ENCODE measurements around the gene ATXN7.
A peak's percentile ranks its signal among the peaks of the same experiment; 100 is the strongest.

Gene ATXN7

DNA sequence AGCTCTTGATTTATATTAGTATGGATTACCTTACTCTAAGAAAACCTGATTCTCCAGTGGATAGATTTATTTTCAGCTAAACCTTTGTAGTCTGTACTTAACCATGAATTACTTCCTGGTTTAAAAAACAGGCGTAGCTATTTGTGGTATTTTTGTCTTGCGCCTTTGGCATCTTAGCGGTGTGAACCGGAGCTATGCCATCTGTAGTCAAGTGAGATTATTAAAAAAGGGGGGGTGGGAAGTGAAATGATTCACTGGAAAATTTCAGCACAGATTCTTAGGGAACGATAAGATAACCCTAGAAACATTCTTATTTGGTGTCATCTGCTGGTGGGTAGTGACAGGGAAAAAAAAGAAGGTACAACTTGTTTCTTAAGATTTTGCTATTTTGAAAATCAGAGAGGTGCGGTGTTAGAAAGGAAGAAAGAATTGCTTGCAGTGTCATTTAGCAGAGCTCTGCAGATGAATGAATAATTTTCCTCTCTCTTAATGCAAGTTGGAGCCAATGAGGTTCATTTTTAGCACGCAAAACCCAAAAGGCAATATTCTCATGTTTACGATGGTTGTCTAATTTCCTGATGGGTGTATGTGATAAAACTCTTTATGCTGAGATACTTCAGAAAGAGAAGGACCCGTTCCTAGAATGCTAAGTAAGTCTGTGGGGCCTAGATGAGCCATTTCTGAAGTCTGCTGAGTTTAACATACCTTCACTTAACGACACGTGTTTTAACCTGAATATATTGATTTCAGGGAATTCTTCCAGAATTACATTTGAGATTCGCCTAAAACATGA, 115.6 kb downstream of the ATXN7 start:
- H3K9ac ChIP-seq: no peak overlapping the region
- no peak overlapping the region for H3K27ac ChIP-seq
- no peak overlapping the region for H3K4me3 ChIP-seq
- TF ChIP-seq Cebpa-rat (IDR thresholded peaks at IDR 0.05): no peak
- H3K4me1 ChIP-seq: peaks cover 23% of the 10 kb centered on the region
- no peaks in the 10 kb centered on the region for H3K9me3 ChIP-seq
- H3K4me2 ChIP-seq: peak overlapping the region; percentile 53
- H3K27me3 ChIP-seq: no peaks in the 10 kb centered on the region
- peaks cover 57% of the 10 kb centered on the region for H3K36me3 ChIP-seq
- peaks cover 66% of the 10 kb centered on the region for H4K20me1 ChIP-seq

DNA sequence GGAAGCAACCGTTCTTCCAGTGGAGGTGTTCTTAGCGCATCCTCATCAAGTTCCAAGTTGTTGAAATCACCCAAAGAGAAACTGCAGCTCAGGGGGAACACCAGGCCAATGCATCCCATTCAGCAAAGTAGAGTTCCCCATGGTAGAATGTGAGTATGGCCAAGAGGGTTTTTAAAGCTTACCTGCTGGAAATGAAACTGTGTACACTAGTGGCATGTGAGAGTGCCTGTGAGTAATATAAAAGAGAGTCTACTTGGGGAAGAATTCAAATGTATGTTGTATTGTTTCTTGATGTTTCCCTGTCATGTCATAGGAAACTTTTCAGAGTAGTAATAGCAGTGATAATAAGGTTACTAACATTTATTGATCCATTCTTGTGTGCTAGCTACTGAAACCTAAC, 116.4 kb downstream of the ATXN7 start:
- Histone ChIP-seq H3K9ac (no peak overlapping the region), H3K4me3 (no peak overlapping the region), H3K27me3 (no peaks in the 10 kb centered on the region), H4K20me1 (peaks cover 62% of the 10 kb centered on the region), H3K27ac (no peak overlapping the region), H3K4me2 (no peak overlapping the region), H3K36me3 (peaks cover 58% of the 10 kb centered on the region), H3K4me1 (peaks cover 23% of the 10 kb centered on the region), H3K9me3 (no peaks in the 10 kb centered on the region)
- no peak for TF ChIP-seq Cebpa-rat (IDR thresholded peaks at IDR 0.05)

DNA sequence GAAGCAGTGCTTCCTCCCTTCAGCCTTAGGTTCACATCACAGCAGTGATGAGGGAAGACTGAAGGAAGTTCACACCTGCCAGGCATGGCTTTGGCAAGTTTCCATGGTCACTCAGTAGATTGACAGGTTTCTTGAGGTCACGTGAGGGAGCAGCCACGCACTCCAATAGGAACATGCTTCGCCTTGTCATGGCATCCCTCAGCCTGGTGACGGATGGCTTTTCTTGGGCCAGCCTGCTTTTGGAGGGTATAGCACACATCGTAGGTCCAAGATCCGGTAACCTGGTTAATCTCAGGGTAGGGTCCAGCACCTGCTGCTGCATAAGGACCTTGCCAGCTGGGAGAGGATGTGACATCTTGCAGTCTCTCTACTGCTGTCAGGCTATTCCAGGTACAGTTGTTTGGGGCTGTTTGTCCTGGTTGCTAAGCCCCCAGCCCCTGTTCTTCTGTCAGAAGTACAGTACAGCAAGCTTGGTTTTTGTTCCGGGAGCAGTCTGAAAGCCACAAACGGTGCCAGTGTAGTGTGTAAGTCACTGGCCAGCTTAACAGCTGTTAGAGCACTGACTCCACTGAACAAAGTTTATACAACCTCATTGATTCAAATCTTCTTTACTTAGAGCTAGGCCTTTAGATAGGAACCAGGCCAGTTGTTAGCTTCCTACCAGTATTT, 117.3 kb downstream of the ATXN7 start:
- TF ChIP-seq Cebpa-rat (IDR thresholded peaks at IDR 0.05): no peak
- no peak overlapping the region for H3K27ac ChIP-seq
- H3K4me3 ChIP-seq: no peak overlapping the region
- H3K27me3 ChIP-seq: no peaks in the 10 kb centered on the region
- peaks cover 67% of the 10 kb centered on the region for H3K36me3 ChIP-seq
- no peak overlapping the region for H3K9ac ChIP-seq
- peaks cover 23% of the 10 kb centered on the region for H3K4me1 ChIP-seq
- H4K20me1 ChIP-seq: peaks cover 62% of the 10 kb centered on the region
- no peaks in the 10 kb centered on the region for H3K9me3 ChIP-seq
- H3K4me2 ChIP-seq: no peak overlapping the region

DNA sequence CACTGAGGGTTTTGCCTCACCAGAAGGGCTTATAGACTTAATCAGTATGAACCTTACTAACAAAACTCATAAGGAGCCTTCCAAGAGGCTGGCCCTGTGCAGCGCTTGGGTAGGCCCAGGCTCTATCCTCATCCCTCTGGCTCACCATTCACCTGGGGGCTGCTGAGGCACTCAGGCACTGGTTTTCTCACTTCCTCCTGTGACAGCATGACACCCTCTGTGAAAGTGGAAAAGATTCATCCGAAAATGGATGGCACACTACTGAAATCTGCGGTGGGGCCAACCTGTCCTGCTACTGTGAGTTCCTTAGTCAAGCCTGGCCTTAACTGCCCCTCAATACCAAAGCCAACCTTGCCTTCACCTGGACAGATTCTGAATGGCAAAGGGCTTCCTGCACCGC, 118.3 kb downstream of the ATXN7 start:
- H4K20me1 ChIP-seq: peaks cover 52% of the 10 kb centered on the region
- H3K36me3 ChIP-seq: peaks cover 77% of the 10 kb centered on the region
- no peak overlapping the region for H3K4me2 ChIP-seq

DNA sequence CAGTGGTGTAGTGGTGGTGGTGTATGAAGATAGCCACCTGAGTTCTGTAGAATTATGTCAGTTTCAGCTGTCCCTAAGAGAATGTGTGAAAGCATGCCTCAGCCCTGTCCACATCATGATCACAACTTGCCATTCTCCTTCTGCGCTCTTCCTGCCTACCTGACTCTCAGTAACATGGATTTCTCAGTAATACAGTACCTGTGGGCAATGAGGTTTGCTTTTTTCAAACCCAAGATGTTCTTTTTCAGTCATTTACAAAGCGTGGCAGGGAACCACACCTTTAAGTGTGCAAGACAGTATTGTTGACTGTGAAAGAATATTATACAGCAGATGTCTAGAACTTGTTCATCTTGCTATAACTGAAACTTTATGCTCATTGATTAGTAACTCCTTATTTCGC, 120.7 kb downstream of the ATXN7 start:
- TF ChIP-seq Cebpa-rat (IDR thresholded peaks at IDR 0.05): no peak

More for the DNA sequence above, 118.3 kb downstream of the ATXN7 start:
- no peaks in the 10 kb centered on the region for H3K9me3 ChIP-seq
- H3K27ac ChIP-seq: no peak overlapping the region
- peaks cover 23% of the 10 kb centered on the region for H3K4me1 ChIP-seq
- TF ChIP-seq Cebpa-rat (IDR thresholded peaks at IDR 0.05): no peak
- no peak overlapping the region for H3K4me3 ChIP-seq
- H3K27me3 ChIP-seq: no peaks in the 10 kb centered on the region
- H3K9ac ChIP-seq: no peak overlapping the region

DNA sequence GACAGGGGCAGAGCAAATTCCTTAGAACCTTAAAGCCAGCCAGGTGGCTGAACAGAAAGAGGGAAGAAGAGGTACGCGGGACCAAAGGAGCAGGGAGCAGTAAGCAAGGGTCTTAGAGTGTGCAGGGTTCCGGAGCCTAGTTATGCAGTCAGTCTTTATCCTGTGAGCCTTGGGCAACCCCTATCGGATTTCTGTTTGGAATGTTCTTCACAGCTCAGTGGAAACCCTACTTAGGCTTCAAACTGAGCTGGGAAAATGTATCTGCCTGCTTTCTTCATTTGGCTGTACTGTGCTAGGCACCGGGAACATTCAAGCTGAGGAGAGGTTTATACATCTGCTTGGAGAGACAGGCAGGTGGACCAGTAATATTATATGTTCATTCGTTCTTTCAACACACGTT, 122.5 kb downstream of the ATXN7 start:
- TF ChIP-seq Cebpa-rat (IDR thresholded peaks at IDR 0.05): no peak
- no peaks in the 10 kb centered on the region for H3K4me1 ChIP-seq
- H3K36me3 ChIP-seq: peaks cover 100% of the 10 kb centered on the region
- H3K4me2 ChIP-seq: no peak overlapping the region
- H3K4me3 ChIP-seq: no peak overlapping the region
- H3K9me3 ChIP-seq: no peaks in the 10 kb centered on the region
- H4K20me1 ChIP-seq: peaks cover 39% of the 10 kb centered on the region; the same call in 1 of the 2 replicates
- H3K27me3 ChIP-seq: no peaks in the 10 kb centered on the region
- H3K27ac ChIP-seq: no peak overlapping the region
- H3K9ac ChIP-seq: no peak overlapping the region

More for the DNA sequence above, 120.7 kb downstream of the ATXN7 start:
- H3K4me3 ChIP-seq: no peak overlapping the region
- no peak overlapping the region for H3K27ac ChIP-seq
- no peaks in the 10 kb centered on the region for H3K9me3 ChIP-seq
- no peaks in the 10 kb centered on the region for H3K27me3 ChIP-seq
- peaks cover 2% of the 10 kb centered on the region for H3K4me1 ChIP-seq
- H3K9ac ChIP-seq: no peak overlapping the region
- H3K36me3 ChIP-seq: peaks cover 100% of the 10 kb centered on the region
- no peak overlapping the region for H3K4me2 ChIP-seq
- H4K20me1 ChIP-seq: peaks cover 42% of the 10 kb centered on the region

DNA sequence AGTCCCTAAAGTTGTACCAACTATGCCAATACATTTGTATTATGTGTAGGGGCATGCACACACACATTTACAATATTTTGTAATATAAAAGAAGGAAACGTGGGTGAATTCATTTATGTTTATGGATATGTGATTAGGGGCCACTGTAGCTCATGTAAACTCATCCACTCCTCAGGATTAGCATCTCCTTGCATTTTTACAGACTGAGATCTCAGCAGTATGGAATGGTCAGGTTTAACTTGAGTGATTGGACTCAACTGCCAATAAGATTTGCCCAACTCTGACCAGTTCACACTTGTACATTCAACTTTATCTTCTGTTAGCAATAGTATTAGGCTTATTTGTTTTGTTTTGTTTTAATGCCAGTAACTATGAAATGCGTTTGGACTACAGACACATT, 123.2 kb downstream of the ATXN7 start:
- H3K4me3 ChIP-seq: no peak overlapping the region
- H4K20me1 ChIP-seq: peaks cover 38% of the 10 kb centered on the region; the same call in 1 of the 2 replicates
- TF ChIP-seq Cebpa-rat (IDR thresholded peaks at IDR 0.05): no peak
- H3K4me2 ChIP-seq: no peak overlapping the region
- no peak overlapping the region for H3K9ac ChIP-seq
- no peaks in the 10 kb centered on the region for H3K4me1 ChIP-seq
- H3K27me3 ChIP-seq: no peaks in the 10 kb centered on the region
- H3K36me3 ChIP-seq: peaks cover 100% of the 10 kb centered on the region
- no peak overlapping the region for H3K27ac ChIP-seq
- no peaks in the 10 kb centered on the region for H3K9me3 ChIP-seq

DNA sequence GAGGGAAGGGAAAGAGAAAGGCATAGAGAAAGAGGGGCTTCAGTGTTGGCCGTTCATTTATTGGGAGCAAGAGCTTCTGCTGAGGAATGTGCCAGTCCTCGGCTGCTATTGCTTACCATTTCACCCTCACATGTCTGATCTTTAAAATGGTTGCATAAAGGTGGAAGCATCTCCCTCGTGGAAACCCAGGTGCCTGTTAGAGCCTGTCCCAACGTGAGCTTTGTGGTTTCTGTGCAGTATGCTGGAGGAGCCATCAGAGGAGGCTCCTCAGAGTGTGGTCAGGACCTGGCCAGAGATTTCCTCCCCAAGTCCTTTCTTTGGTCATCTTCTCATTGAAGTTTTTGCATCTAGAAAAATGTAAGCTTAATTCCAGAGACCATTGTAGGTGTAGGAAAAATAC, 125.3 kb downstream of the ATXN7 start:
- Histone ChIP-seq H3K36me3 (peaks cover 100% of the 10 kb centered on the region), H3K9ac (no peak overlapping the region), H3K4me3 (no peak overlapping the region), H3K27me3 (no peaks in the 10 kb centered on the region), H4K20me1 (peaks cover 48% of the 10 kb centered on the region; the same call in 1 of the 2 replicates), H3K9me3 (no peaks in the 10 kb centered on the region), H3K4me1 (no peaks in the 10 kb centered on the region), H3K4me2 (no peak overlapping the region), H3K27ac (no peak overlapping the region)
- TF ChIP-seq Cebpa-rat (IDR thresholded peaks at IDR 0.05): no peak

DNA sequence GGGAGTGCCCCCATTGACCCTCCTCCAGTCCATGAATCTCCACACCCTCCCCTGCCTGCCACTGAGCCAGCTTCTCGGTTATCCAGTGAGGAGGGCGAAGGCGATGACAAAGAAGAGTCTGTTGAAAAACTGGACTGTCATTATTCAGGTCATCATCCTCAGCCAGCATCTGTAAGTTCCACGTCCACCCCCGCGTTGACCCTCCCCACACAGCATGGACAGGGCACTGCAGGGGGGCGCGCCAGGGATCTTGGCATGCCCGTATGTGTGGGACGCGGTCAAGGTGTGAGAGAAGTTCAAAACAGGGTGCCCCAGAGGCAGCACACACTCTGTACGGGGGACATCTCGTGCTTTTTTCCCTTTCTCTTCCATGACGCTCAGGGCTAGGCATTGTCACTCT, 126.5 kb downstream of the ATXN7 start:
- Histone ChIP-seq H3K4me3 (no peak overlapping the region), H3K9me3 (no peaks in the 10 kb centered on the region), H3K27me3 (no peaks in the 10 kb centered on the region), H3K9ac (no peak overlapping the region), H3K4me2 (no peak overlapping the region), H4K20me1 (peaks cover 46% of the 10 kb centered on the region; the same call in 1 of the 2 replicates), H3K4me1 (no peaks in the 10 kb centered on the region), H3K36me3 (peaks cover 100% of the 10 kb centered on the region), H3K27ac (no peak overlapping the region)
- no peak for TF ChIP-seq Cebpa-rat (IDR thresholded peaks at IDR 0.05)

DNA sequence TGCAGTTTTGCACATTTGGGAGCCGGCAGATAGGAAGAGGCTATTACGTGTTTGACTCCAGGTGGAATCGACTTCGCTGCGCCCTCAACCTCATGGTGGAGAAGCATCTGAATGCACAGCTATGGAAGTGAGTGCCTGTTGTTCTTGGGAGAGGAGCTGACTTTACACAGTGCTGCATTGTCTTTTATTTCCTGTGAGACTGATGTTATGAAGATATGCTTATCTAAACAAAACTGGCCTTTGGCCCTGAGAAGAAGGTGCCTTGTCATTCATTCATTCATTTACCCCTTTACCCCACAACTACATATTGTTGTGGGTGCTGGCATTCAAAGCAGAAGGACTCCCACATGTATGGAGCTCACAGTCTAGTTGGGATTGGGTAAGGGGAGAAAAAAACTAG, 127.1 kb downstream of the ATXN7 start:
- Histone ChIP-seq H3K4me3 (no peak overlapping the region), H3K9me3 (no peaks in the 10 kb centered on the region), H3K9ac (no peak overlapping the region), H3K4me2 (no peak overlapping the region), H3K27me3 (no peaks in the 10 kb centered on the region), H3K27ac (no peak overlapping the region), H3K36me3 (peaks cover 100% of the 10 kb centered on the region), H4K20me1 (peaks cover 41% of the 10 kb centered on the region; the same call in 1 of the 2 replicates), H3K4me1 (no peaks in the 10 kb centered on the region)
- no peak for TF ChIP-seq Cebpa-rat (IDR thresholded peaks at IDR 0.05)
